Activated naive CD8-positive, alpha-beta T cell treated with anti-CD3 and anti-CD28 coated beads, Interleukin-2, amount 50 U/mL, for 24 hours (primary cell): Measurements from ENCODE around the gene SMAP2.

Source experiments
- ATAC-seq: fragments of 150-1000 bp; cut with Tn5 transposase; one replicate; pipeline ENCODE4 v1.10.0; 2021
- DNase-seq: peaks from one replicate; pipeline ENCODE4 v3.0.0; 2021
- H3K27ac Mint-ChIP-seq: one replicate; pipeline ENCODE4 v1.8.0; 2021; ENCODE audit warnings: mild to moderate bottlenecking, mixed read lengths
- H3K27me3 Mint-ChIP-seq: one replicate; pipeline ENCODE4 v1.8.0; 2021; ENCODE audit warnings: mixed read lengths
- H3K36me3 Mint-ChIP-seq: one replicate; pipeline ENCODE4 v1.8.0; 2021; ENCODE audit warnings: low read depth, mixed read lengths
- H3K4me1 Mint-ChIP-seq: one replicate; pipeline ENCODE4 v1.8.0; 2021; ENCODE audit warnings: mixed read lengths
- H3K4me3 Mint-ChIP-seq: one replicate; pipeline ENCODE4 v1.8.0; 2021; ENCODE audit warnings: mild to moderate bottlenecking, moderate library complexity, mixed read lengths
- H3K9me3 Mint-ChIP-seq: one replicate; pipeline ENCODE4 v1.8.0; 2021; ENCODE audit warnings: mixed read lengths

The SMAP2 gene

DNA sequence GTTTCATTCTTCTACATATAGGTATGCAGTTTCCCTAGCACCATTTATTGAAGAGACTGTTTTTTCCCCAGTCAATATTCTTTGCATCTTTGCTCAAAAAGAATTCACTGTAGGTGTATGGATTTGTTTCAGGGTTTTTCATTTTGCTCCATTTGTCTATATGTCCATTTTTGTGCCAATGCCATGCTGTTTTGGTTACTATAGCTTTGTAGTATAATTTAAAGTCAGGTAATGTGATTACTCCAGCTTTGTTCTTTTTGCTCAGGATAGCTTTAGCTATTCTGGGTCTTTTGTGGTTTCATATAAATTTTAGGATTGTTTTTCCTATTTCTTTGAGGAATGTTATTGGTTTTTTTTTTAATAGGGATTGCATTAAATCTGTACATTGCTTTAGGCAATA, 15.9 kb upstream of the SMAP2 start:
- Mint-ChIP-seq H3K27me3 (no peaks in the 10 kb centered on the region), H3K4me3 (no peak overlapping the region), H3K27ac (no peak overlapping the region), H3K9me3 (peaks cover 13% of the 10 kb centered on the region), H3K36me3 (peaks cover 2% of the 10 kb centered on the region), H3K4me1 (no peaks in the 10 kb centered on the region)
- DNase-seq (no peak), ATAC-seq (no peak)

DNA sequence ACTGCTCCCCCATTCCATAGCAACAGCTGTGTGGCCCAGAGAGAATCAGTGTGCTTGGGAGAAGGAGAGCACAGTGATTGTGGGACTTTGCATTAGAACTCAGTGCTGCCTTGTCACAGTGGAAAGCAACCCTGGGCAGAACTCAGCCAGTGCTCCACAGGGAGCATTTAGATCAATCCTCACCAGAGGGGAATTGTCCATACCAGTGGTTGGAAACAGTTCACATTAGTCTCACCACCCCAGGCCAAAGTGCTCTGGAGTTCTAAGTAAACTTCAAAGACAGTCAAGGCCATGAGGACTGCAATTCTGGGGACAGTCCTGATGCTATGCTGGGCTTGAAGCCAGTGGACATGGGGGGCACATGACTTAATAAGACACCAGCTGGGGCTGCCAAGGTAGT, 12.9 kb upstream of the SMAP2 start:
- no peak for DNase-seq
- peaks cover 11% of the 10 kb centered on the region for H3K4me1 Mint-ChIP-seq
- no peak overlapping the region for H3K27ac Mint-ChIP-seq
- H3K4me3 Mint-ChIP-seq, result no peak overlapping the region
- ATAC-seq, result no peak
- no peaks in the 10 kb centered on the region for H3K27me3 Mint-ChIP-seq
- peaks cover 2% of the 10 kb centered on the region for H3K36me3 Mint-ChIP-seq
- H3K9me3 Mint-ChIP-seq, result peaks cover 13% of the 10 kb centered on the region

GRCh38 chr1:40361201-40361600, 12.3 kb upstream of the SMAP2 start:
- peaks cover 13% of the 10 kb centered on the region for H3K9me3 Mint-ChIP-seq
- no peak overlapping the region for H3K27ac Mint-ChIP-seq
- ATAC-seq, result no peak
- H3K27me3 Mint-ChIP-seq, result no peaks in the 10 kb centered on the region
- no peak overlapping the region for H3K4me3 Mint-ChIP-seq
- H3K36me3 Mint-ChIP-seq, result peaks cover 2% of the 10 kb centered on the region
- no peak for DNase-seq
- peaks cover 11% of the 10 kb centered on the region for H3K4me1 Mint-ChIP-seq

- H3K4me1 Mint-ChIP-seq, result peaks cover 11% of the 10 kb centered on the region
- ATAC-seq (no peak), DNase-seq (no peak)
- H3K27me3 Mint-ChIP-seq, result no peaks in the 10 kb centered on the region
- peaks cover 2% of the 10 kb centered on the region for H3K36me3 Mint-ChIP-seq
- peaks cover 13% of the 10 kb centered on the region for H3K9me3 Mint-ChIP-seq
- H3K4me3 Mint-ChIP-seq, result no peak overlapping the region
- no peak overlapping the region for H3K27ac Mint-ChIP-seq
Observed at GRCh38 chr1:40361637-40362036, 11.9 kb upstream of the SMAP2 start.

GRCh38 chr1:40362199-40362598, 11.3 kb upstream of the SMAP2 start:
- no peak for DNase-seq
- H3K4me1 Mint-ChIP-seq, result peaks cover 11% of the 10 kb centered on the region
- peaks cover 13% of the 10 kb centered on the region for H3K9me3 Mint-ChIP-seq
- no peak overlapping the region for H3K4me3 Mint-ChIP-seq
- H3K36me3 Mint-ChIP-seq, result peaks cover 2% of the 10 kb centered on the region
- no peak for ATAC-seq
- H3K27ac Mint-ChIP-seq, result no peak overlapping the region
- no peaks in the 10 kb centered on the region for H3K27me3 Mint-ChIP-seq

DNA sequence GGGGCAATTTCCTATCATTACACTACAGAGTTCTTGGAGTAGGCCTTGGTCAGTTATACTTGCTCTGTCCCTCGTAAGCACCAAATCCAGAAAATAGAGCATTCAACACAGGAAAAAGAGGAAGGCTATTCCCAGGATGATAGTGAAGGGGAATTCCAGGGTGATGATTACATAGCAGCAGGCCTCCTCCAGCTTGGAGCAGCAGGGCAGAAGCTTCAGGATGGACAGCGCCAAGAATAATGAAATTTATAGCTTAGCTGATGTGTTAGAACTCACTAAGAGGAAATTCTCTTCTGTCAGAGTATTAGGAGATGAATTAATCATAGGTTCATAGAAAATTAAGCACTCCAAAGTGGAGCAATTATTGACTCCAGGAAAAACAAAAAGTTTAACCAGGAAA, 10.8 kb upstream of the SMAP2 start:
- H3K27ac Mint-ChIP-seq, result no peak overlapping the region
- no peak for ATAC-seq
- no peak for DNase-seq

DNA sequence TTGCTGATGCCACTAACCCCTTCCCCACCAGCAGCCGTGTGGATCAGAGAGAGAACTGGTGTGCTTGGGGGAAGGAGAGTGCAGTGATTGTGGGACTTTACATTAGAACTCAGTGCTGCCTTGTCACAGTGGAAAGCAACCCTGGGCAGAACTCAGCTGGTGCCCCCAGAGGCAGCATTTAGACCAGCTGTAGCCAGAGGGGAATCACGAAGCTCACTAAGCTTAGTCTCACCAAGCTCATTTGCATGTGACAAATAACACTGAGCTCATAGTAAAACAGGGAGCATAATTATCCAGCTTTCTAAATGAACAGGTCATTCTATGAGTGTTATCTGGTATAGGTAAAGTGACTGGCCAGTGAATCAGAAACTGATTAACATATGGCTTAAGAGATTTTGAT, 9.8 kb upstream of the SMAP2 start:
- Mint-ChIP-seq H3K4me3 (no peak overlapping the region), H3K27ac (peak overlapping the region; percentile 2), H3K9me3 (peaks cover 6% of the 10 kb centered on the region), H3K27me3 (no peaks in the 10 kb centered on the region), H3K36me3 (no peaks in the 10 kb centered on the region), H3K4me1 (peaks cover 11% of the 10 kb centered on the region)
- ATAC-seq (peak; percentile 99), DNase-seq (no peak)

More for the DNA sequence above, 10.8 kb upstream of the SMAP2 start:
- H3K36me3 Mint-ChIP-seq, result peaks cover 2% of the 10 kb centered on the region
- no peak overlapping the region for H3K4me3 Mint-ChIP-seq
- peaks cover 11% of the 10 kb centered on the region for H3K4me1 Mint-ChIP-seq
- no peaks in the 10 kb centered on the region for H3K27me3 Mint-ChIP-seq
- H3K9me3 Mint-ChIP-seq, result peaks cover 10% of the 10 kb centered on the region

DNA sequence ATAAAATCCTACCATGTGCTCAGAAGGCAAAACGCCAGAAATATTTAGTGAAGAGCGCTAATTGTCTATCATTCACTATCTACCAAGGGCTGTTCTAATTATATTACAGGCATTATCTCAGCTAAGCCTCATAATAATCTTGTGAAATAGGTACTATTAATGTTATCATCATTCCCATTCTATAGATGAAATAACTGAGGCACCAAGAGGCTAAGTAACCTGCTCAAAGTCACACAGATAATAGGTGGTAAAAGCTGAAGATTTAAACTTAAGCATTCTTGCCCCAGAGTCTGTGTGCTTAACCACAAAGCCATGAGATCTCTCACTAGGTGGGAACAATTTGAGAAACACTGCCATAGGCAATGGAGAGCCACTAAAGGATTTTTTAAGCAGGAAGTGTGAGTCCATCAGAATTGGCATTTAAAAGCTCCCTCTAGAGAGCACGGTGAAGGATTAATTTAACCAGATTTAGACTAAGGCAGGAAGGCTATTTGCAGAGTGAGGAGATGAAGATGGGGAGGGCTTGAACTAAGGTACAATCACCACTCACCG, 1.7 kb upstream of the SMAP2 start:
- Mint-ChIP-seq H3K4me1 (peaks cover 37% of the 10 kb centered on the region), H3K4me3 (peak overlapping the region; percentile 24), H3K27me3 (no peaks in the 10 kb centered on the region), H3K36me3 (peaks cover 18% of the 10 kb centered on the region), H3K9me3 (no peaks in the 10 kb centered on the region), H3K27ac (peak overlapping the region; percentile 41)
- ATAC-seq, result no peak
- no peak for DNase-seq

- Mint-ChIP-seq H3K4me3 (peak overlapping the region; percentile 99), H3K36me3 (peaks cover 26% of the 10 kb centered on the region), H3K27ac (peak overlapping the region; percentile 91), H3K9me3 (no peaks in the 10 kb centered on the region), H3K27me3 (no peaks in the 10 kb centered on the region), H3K4me1 (peaks cover 46% of the 10 kb centered on the region)
- ATAC-seq (no peak), DNase-seq (no peak)
Observed at GRCh38 chr1:40372658-40373322, 737 bp upstream of the SMAP2 start.

- H3K4me3 Mint-ChIP-seq, result peak overlapping the region; percentile 99
- DNase-seq (no peak), ATAC-seq (no peak)
- peaks cover 48% of the 10 kb centered on the region for H3K36me3 Mint-ChIP-seq
- H3K9me3 Mint-ChIP-seq, result no peaks in the 10 kb centered on the region
- H3K27me3 Mint-ChIP-seq, result no peaks in the 10 kb centered on the region
- peaks cover 80% of the 10 kb centered on the region for H3K4me1 Mint-ChIP-seq
- peak overlapping the region; percentile 99 for H3K27ac Mint-ChIP-seq
Observed at GRCh38 chr1:40377512-40377911, 4.0 kb downstream of the SMAP2 start.

DNA sequence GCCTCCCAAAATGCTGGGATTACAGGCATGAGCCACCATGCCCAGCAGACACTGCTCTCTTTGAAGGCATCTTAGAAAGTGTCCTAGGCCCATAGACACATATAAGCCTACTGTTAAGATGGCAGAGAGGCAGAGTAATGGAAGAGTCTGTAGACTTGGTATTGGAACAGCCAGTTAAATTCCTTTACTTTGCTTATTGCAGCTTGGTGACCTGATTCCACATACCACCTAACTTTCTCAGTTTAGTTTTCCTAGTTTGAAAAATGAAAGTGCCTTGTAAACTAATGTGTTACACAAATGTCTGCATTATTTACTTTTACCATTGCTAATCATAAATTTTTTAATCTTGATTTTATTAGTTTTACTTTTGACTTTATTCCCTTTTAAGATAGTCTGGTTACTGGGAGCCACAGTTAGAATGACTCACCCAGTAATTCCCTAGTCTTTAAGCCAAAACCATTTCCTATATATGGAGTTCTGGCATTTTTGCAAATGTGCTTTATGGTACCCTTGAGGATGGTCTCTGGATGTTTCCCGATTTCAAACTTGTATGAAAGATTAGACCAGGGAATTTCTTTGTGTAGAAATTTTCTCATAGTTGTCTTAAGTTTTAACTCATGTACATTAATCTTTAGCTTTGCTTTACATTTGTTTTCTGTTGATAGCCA, 6.4 kb downstream of the SMAP2 start:
- no peaks in the 10 kb centered on the region for H3K27me3 Mint-ChIP-seq
- peak overlapping the region; percentile 86 for H3K4me3 Mint-ChIP-seq
- H3K9me3 Mint-ChIP-seq, result no peaks in the 10 kb centered on the region
- H3K27ac Mint-ChIP-seq, result peak overlapping the region; percentile 99
- ATAC-seq (no peak), DNase-seq (no peak)
- H3K4me1 Mint-ChIP-seq, result peaks cover 91% of the 10 kb centered on the region
- H3K36me3 Mint-ChIP-seq, result peaks cover 57% of the 10 kb centered on the region

DNA sequence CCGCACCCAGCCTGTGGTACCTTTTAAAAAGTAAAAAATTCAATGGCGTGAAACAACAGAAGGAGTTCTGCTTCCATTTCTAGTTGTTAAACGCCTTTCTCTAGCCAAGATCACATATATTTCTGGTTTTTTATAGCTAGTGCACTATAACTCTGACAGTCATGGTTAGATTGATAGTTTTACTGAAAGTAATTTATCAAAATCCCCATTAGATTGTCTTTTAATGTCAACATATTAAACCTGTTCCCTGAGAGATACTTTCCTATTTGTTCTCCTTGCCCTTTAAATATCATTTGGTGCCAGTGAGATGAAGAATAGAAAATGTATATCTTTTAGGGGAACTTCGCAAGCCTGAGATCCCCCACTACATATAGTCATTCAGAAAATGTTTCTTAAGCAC, 7.3 kb downstream of the SMAP2 start:
- ATAC-seq (peak; percentile 34), DNase-seq (no peak)
- H3K4me1 Mint-ChIP-seq, result peaks cover 96% of the 10 kb centered on the region
- peak overlapping the region; percentile 86 for H3K4me3 Mint-ChIP-seq
- peak overlapping the region; percentile 99 for H3K27ac Mint-ChIP-seq
- no peaks in the 10 kb centered on the region for H3K27me3 Mint-ChIP-seq
- no peaks in the 10 kb centered on the region for H3K9me3 Mint-ChIP-seq
- peaks cover 57% of the 10 kb centered on the region for H3K36me3 Mint-ChIP-seq

- Mint-ChIP-seq H3K27ac (peak overlapping the region; percentile 99), H3K36me3 (peaks cover 57% of the 10 kb centered on the region)
Observed at GRCh38 chr1:40381268-40382107, 8.0 kb downstream of the SMAP2 start.

DNA sequence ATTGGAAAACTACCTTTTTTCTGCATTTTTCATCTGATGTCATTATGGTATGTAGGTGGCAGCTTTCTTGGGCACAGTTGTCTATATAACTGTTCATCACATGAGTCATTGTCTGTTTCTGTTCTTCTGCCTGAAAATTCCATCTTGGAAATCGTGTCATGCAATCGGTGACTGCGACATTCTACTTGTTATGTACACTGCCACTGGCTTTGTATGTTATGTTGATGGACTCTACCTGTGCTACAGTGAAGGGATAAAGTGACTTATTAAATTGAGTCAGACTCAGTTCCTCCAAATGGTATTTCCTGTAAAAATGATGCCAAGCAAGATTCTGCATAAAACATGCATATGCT, 8.6 kb downstream of the SMAP2 start:
- DNase-seq (no peak), ATAC-seq (no peak)
- H3K27ac Mint-ChIP-seq, result peak overlapping the region; percentile 99
- H3K4me3 Mint-ChIP-seq, result peak overlapping the region; percentile 86
- no peaks in the 10 kb centered on the region for H3K27me3 Mint-ChIP-seq
- peaks cover 98% of the 10 kb centered on the region for H3K4me1 Mint-ChIP-seq
- H3K9me3 Mint-ChIP-seq, result no peaks in the 10 kb centered on the region
- peaks cover 51% of the 10 kb centered on the region for H3K36me3 Mint-ChIP-seq

More at GRCh38 chr1:40381268-40382107, 8.0 kb downstream of the SMAP2 start:
- H3K4me3 Mint-ChIP-seq, result peak overlapping the region; percentile 86
- H3K9me3 Mint-ChIP-seq, result no peaks in the 10 kb centered on the region
- peaks cover 98% of the 10 kb centered on the region for H3K4me1 Mint-ChIP-seq
- peak; percentile 13 for ATAC-seq
- no peaks in the 10 kb centered on the region for H3K27me3 Mint-ChIP-seq
- no peak for DNase-seq
